Kidney epithelial cell (primary cell): ENCODE data around the gene SIX1. TPM values are rescaled to one million over a fixed set of nuclear protein-coding genes. Genes with fewer than 3 reads are reported as not detected.
A peak's percentile ranks its signal among the peaks of the same experiment; 100 is the strongest.

Source experiments
- DNase-seq: peaks from one replicate; pipeline ENCODE4 v3.0.0-alpha.2; 2010; ENCODE audit warnings: low read depth
- H3K27me3 ChIP-seq: 2 replicates; pipeline ENCODE4 v1.6.0; 2011; ENCODE audit warnings: low read length; ENCODE audit not compliant: control insufficient read depth, insufficient read depth
- H3K36me3 ChIP-seq: 2 replicates; pipeline ENCODE4 v1.5.1; 2011; ENCODE audit warnings: low read length; ENCODE audit not compliant: control insufficient read depth, insufficient read depth
- H3K4me3 ChIP-seq: 2 replicates; pipeline ENCODE4 v1.5.1; 2011; ENCODE audit warnings: low read depth, mild to moderate bottlenecking, control low read depth, low read length
- total RNA-seq: library from RNA; depleted of rRNA; stranded (reverse); fragments of >200 nt; gene quantifications from 2 replicates; pipeline ENCODE4 v1.2.3, GENCODE V29; 2015
- TF ChIP-seq, protein P1 (sequence below): IDR thresholded peaks from 2 replicates; pipeline ENCODE4 v1.5.1; 2011; ENCODE audit warnings: mild to moderate bottlenecking, moderate library complexity, low read length, control low read depth, inconsistent platforms; ENCODE audit not compliant: insufficient read depth, poor library complexity, severe bottlenecking

Gene SIX1
- total RNA-seq, 1 donor from 2014 or later: 3.3 TPM

DNA sequence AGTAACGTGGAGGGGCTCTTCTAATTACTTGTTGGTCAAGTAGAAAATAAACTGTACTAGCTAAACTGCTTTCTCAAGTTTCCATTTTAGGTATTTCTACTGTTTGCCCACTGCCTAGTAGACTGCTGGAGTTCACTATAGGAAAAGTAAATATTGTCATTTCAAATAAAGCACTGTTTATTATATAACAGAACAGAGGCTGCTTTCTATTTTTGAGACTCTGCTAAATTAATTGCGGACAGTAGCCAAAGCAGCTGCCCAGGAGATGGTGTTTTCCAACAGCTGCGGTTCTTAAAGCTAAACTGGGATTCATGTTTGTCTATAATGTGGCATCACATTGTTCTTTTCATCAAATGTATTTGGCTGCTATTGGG, 15.9 kb upstream of the SIX1 start:
- DNase-seq: no peak
- TF ChIP-seq, protein P1, sequence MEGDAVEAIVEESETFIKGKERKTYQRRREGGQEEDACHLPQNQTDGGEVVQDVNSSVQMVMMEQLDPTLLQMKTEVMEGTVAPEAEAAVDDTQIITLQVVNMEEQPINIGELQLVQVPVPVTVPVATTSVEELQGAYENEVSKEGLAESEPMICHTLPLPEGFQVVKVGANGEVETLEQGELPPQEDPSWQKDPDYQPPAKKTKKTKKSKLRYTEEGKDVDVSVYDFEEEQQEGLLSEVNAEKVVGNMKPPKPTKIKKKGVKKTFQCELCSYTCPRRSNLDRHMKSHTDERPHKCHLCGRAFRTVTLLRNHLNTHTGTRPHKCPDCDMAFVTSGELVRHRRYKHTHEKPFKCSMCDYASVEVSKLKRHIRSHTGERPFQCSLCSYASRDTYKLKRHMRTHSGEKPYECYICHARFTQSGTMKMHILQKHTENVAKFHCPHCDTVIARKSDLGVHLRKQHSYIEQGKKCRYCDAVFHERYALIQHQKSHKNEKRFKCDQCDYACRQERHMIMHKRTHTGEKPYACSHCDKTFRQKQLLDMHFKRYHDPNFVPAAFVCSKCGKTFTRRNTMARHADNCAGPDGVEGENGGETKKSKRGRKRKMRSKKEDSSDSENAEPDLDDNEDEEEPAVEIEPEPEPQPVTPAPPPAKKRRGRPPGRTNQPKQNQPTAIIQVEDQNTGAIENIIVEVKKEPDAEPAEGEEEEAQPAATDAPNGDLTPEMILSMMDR: no peak
- no peak overlapping the region for H3K4me3 ChIP-seq
- no peaks in the 10 kb centered on the region for H3K27me3 ChIP-seq
- no peaks in the 10 kb centered on the region for H3K36me3 ChIP-seq

DNA sequence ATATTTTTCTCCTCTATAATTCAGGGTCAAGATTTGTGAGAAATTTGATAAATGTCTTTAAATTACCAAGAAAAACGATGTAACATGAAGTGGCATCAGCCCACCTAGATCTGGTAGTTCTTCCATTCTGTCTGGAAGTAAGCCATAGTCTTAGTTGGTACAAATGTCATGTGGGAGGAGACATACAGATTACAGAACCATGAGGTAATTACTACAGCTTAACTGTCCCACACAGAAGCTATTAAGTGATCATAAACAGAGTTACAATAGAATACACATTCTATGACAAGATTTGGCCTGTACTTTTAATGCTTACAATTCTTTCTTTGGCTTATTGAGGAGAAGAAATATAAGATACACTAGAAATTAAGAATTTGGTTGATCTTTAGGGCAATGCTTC, 13.7 kb upstream of the SIX1 start:
- Histone ChIP-seq H3K36me3 (no peaks in the 10 kb centered on the region), H3K27me3 (no peaks in the 10 kb centered on the region), H3K4me3 (no peak overlapping the region)
- no peak for DNase-seq
- TF ChIP-seq, protein P1: no peak

DNA sequence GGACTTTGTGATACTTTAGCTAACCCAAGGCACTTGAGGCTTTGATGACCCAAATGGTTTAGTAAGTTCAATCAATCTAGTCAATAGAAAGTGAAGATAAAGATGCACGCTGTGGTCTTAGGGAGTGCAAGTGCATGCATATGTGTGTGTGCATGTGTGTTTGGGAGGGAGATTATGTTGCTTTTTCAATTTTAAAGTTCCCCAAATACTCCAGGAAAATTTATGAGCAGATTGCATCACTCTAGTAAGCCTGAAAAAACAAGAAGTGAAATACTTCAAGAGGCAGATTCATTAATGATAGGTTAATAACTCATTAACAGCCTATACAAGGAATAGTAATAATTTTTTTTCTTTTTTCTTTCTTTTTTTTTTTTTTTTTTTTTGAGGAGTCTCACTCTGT, 12.4 kb upstream of the SIX1 start:
- H3K36me3 ChIP-seq: no peaks in the 10 kb centered on the region
- no peak overlapping the region for H3K4me3 ChIP-seq
- DNase-seq: no peak
- TF ChIP-seq, protein P1: no peak
- H3K27me3 ChIP-seq: no peaks in the 10 kb centered on the region

DNA sequence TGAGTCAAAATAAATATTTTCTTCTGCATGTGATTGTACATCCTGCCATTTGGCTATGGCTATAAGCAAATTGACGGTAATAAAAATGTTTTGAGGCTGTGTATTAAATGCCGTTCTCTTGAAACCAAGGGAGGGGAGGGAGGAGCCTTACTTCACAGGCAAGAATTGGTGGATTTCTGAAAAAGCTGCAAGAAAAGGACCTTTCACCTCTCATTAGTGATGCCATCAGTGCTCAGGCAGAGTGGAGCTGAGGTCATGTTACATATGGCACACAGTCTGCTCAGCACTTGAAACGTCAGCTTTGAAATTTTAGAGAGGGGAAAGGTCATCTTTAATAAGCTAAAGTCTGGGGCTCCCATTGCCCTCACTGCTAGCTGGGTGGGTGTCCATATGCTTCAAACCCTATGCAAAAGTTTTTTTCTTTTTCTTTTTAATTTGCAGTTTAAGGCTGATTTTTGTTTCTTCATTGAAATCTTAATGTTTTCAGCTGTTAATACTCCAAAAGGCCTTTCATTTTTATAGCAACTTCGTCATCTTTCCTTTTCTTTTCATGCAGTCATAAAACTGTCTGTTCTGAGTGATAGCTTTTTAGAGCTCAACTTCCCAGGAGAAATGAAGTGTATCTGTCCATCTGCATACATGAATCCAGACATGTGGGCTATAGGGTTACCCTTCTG, 9.8 kb upstream of the SIX1 start:
- Histone ChIP-seq H3K36me3 (no peaks in the 10 kb centered on the region), H3K27me3 (peaks cover 14% of the 10 kb centered on the region), H3K4me3 (no peak overlapping the region)
- TF ChIP-seq, protein P1: no peak
- DNase-seq: no peak

DNA sequence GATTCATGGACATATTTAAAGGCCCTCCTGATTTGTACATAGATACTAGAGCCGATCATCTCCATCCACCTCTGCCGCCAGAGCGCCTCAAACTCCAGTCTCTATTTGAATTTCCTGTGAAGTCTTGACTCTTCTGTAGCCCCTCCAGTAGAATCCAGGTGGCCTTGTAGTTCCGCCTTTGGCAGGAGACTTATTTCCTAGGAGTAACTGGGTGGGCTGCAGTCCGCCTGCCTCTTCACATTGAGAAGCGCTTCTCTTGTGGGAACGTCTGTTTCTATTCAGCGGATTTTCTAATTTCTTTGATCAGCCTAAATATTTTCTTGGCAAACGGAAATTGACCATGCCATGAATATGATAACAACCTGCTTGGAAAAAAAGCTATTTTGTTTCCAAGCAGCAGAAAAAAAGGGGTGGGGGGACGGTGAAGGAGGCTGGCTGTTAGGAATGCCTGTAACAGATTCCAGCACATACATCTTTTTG, 9.0 kb upstream of the SIX1 start:
- H3K4me3 ChIP-seq: no peak overlapping the region
- peaks cover 22% of the 10 kb centered on the region for H3K27me3 ChIP-seq
- DNase-seq: no peak
- H3K36me3 ChIP-seq: no peaks in the 10 kb centered on the region
- TF ChIP-seq, protein P1: no peak

DNA sequence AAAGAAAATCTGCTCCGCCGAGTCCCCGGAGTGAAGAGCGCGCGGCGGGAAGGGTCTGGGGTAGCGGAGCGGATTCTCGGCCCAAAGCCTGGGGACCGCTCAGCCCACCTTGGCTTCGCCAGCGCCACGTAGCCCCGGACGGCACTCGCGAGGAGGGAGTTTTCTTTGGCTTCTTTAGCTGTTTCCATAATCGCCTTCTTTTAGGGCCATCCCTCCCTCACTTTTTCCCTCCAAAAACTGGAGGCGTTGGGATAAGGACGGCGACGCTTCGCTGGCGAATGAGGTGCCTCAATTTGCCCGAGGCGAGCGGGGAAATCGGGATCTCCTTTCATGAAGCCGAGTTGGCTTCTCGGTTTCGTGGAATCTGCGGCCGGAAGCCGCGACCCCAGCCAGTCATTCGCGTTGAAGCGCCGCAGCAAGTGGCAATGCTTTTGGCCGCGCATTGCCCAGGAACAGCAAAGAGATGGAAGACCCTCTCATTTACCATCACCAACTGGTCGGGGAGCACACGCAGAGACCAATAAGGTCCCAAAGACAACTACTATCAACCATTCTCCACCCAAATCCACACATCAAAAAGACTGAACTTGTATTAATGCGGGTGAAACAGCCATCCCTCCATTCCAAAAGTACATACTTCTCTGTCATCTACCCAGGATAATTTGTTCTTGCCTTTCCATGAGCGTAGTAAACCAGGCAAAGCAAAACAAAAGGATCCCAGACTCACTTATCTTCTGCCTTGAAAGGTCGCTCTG, 8.4 kb upstream of the SIX1 start:
- H3K36me3 ChIP-seq: no peaks in the 10 kb centered on the region
- peaks cover 28% of the 10 kb centered on the region for H3K27me3 ChIP-seq
- TF ChIP-seq, protein P1: no peak
- H3K4me3 ChIP-seq: peak overlapping the region; percentile 73
- DNase-seq: no peak
